ENCODE results near the gene RNU7-1.
A peak's percentile ranks its signal among the peaks of the same experiment; 100 is the strongest.
"Not testable (repeated sequence)": the region's sequence is repeated elsewhere in the genome, so short reads cannot be mapped to it uniquely, and the experiment has no call there.

Gene RNU7-1

GRCh38 chr12:6943722-6944380 is at the start of gene RNU7-1, which contains the start of gene C12orf57:
Gene RNU7-1, plus strand, starts transcription at chr12:6943816.
Gene C12orf57, plus strand, starts transcription at chr12:6944022. Its CDS starts 100 bp downstream, at chr12:6944122.
- DNase-seq (ENCODE audit: low read depth in 2 of 2), result peak; percentile 67 to 70

GRCh38 chr12:6894321-6894720 is 49.3 kb upstream of the RNU7-1 start:
- no peak for DNase-seq (ENCODE audit: low read depth in 2 of 2)

DNA sequence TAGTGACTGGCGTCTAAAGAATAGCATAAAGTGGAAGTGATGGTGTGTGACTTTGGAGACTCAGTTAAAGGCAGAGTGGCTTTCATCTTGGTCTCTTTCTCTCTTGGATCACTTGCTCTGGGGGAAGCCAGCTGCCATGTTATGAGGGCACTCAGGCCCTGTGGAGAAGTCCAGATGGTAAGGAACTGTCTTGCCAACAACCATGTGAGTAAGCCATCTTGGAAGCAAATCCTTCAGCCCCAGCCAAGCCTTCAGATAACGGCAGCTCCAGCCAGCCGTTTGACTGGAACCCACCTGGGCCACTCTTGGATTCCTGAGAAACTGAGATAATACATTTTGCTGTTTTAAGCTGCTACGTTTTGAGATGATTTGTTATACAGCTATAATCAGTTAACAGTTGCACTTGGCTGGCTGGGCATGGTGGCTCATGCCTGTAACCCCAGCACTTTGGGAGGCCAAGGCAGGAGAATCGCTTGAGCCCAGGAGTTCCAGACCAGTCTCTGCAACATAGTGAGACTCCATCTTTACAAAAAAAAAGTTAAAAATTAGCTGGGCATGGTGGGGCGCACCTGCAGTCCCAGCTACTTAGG is 46.7 kb upstream of the RNU7-1 start:
- DNase-seq (ENCODE audit: low read depth in 2 of 2), result no peak

- DNase-seq (ENCODE audit: low read depth in 2 of 2), result no peak
These were observed 44.2 kb upstream of the RNU7-1 start for GRCh38 chr12:6899427-6899826.

- DNase-seq (ENCODE audit: low read depth in 2 of 2), result no peak
These were observed 43.6 kb upstream of the RNU7-1 start for GRCh38 chr12:6899837-6900519.

- DNase-seq (ENCODE audit: low read depth in 2 of 2), result no peak
These were observed 41.2 kb upstream of the RNU7-1 start for GRCh38 chr12:6902448-6902847.

DNA sequence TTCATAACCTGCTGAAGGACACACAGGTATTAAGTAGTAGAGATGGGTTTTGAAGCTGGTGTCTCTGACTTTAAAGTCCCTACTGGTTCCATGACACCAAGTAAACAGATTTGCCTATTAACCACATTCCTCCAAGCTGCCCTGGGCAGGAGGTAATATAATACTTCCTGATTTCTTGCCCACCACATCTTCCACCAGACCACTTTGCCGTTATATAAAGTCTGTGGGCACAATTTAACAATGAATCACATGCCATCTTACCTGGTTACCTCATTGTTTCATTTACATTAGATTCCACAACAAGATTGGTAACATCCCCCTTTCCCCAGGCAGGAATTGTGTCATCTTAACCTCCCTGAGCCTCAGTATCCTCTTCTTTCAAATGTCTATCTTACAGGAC is 39.9 kb upstream of the RNU7-1 start:
- no peak for DNase-seq (ENCODE audit: low read depth in 2 of 2)

- DNase-seq (ENCODE audit: low read depth in 2 of 2), result peak; percentile 96 to 97
These were observed 39.0 kb upstream of the RNU7-1 start, which contains the start of gene LRRC23 for GRCh38 chr12:6904280-6905276. Gene LRRC23, plus strand, starts transcription at chr12:6904822. Its CDS starts 812 bp downstream, at chr12:6905634.

DNA sequence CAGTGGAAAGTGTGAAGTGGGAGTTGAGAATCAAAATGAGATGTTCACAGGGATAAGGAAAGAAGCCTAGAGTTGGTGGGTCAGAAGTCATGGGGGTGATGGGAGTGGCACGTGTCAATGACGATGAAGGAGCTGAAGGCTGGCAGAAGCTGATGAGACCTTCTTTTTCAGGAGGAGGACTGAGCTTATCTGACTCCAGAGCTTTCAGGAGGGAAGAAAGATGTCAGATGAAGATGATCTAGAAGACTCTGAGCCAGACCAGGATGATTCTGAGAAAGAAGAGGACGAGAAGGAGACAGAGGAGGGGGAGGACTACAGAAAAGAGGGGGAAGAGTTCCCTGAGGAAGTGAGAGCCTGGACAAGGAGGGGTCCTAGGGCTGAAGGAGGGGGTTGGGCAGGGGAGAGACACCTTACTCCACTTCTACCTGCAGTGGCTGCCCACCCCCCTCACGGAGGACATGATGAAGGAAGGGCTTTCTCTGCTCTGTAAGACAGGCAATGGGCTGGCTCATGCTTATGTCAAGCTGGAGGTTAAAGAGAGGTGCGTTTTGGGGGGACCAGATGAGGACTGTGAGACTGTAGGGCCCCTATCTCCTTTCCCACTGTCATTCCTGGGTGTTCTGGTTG is 38.1 kb upstream of the RNU7-1 start:
- no peak for DNase-seq (ENCODE audit: low read depth in 2 of 2)

DNA sequence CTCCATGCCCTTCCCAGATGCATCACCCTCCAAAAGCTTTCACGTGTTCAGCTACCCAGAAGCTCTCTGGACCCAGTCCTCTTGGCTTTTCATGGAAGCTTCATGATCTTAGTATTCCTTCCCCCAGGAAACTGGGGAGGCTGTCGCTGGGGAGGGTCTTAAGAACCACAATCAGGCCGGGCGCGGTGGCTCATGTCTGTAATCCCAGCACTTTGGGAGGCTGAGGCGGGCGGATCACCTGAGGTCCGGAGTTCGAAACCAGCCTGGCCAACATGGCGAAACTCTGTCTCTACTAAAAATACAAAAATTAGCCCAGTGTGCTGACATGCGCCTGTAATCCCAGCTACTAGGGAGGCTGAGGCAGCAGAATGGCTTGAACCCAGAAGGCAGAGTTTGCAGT is 35.5 kb upstream of the RNU7-1 start:
- DNase-seq (ENCODE audit: low read depth in 2 of 2), result not testable (repeated sequence)

DNA sequence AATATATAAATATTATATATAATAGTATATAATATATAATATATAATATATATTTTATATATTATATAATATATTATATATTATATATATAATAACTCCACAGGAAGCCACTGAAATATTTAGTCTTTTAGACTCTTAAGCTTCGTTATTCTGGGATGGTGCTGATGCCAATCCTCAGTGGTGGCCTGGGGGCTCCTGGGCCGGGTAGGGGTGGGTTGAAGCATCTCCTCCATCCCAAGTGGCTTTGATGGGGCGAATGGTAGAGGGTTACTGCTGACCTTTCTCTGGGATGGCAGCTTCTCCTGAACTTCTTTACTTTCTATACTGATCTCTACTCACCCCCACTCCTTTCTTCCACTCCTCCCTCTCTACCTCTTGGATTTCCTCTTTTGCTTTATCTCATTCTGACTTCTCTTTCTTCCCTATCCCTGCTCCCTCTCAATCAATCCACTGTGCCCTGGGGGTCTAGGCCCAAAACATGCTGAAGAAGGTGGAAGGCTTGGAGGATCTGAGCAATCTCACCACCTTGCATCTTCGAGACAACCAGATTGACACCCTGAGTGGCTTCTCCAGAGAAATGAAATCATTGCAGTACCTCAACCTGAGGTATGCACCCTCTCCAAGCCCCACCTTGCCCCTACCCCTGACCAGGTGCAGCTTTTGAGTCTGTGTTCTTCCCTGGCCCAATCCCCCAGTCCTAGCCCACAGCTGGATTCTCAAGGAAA is 34.0 kb upstream of the RNU7-1 start:
- no peak for DNase-seq (ENCODE audit: low read depth in 2 of 2)

DNA sequence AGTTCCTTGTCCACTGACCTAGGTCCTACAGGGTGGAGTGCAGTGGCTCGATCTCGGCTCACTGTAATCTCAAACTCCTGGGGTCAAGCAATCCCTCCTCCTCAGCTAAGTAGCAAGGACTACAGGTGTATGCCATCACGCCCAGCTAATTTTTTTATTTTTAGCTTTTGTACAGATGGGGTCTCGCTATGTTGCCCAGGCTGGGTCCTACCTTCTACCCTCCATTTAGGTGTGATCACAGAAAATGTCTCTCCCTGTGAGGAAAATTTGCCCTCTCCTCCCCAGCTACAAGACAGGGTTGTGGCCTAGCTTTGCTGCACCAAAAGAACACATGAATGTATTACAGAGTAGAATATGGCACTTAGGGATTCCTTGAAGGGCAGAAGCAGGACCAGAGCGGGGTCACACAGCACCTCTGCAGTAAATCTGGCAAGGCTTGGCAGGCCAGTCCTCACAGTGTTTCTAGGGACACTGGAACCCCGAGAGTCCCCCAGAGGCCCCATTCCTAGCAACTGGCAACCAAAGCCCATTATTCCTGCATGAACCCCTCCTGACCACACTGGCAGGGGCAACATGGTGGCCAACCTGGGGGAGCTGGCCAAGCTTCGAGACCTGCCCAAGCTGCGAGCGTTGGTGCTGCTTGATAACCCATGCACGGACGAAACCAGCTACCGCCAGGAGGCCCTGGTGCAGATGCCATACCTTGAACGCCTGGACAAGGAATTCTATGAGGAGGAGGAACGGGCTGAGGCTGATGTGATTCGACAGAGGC is 31.3 kb upstream of the RNU7-1 start:
- DNase-seq (ENCODE audit: low read depth in 2 of 2), result no peak

GRCh38 chr12:6914246-6914946 is 29.2 kb upstream of the RNU7-1 start, which contains the start of gene ENO2:
Gene ENO2, plus strand, starts transcription at chr12:6914580. Its CDS starts 1,253 bp downstream, at chr12:6915833.
- peak; percentile 68 to 78 for DNase-seq (ENCODE audit: low read depth in 2 of 2)

DNA sequence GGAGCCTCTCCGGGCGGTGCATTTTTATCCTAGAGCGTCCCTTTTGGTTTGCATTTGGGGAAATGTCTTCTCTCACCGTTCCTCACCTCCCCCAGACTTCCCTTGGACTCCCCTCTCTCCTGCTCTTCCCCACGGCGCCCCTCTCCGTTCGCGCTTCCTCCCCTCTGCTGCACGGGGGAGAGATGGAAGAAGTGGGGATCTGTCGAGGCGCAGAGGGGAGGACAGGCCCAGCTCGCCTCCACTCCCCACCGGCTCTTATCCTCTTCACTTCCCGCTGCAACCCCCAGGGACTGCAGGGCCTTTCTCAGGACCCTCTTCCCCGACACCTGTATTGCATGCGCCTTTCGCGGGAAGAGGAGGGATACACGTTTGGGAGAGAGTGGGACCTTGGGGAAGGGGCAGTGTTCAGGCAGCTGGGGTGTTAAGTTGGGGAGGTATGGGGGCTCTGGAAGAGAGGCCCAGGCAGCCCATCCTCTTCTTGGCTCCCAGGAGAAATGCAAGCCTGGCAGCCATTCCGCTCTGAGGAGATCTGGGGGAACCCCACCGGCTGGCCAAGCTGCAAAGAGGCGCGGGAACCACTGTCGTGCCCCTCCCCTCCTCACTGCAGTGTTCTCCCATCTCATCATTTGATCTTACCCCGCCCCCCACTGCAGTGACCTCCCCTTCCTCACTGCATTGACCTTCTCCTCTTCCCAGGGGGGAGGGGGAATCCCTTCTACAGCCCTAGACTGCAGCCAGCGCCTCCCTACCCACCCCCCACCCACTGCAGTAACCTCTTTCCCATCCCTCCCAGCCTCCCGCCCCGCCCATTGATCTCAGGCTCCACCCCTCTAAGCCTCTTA is 28.4 kb upstream of the RNU7-1 start:
- DNase-seq (ENCODE audit: low read depth in 2 of 2), result no peak

DNA sequence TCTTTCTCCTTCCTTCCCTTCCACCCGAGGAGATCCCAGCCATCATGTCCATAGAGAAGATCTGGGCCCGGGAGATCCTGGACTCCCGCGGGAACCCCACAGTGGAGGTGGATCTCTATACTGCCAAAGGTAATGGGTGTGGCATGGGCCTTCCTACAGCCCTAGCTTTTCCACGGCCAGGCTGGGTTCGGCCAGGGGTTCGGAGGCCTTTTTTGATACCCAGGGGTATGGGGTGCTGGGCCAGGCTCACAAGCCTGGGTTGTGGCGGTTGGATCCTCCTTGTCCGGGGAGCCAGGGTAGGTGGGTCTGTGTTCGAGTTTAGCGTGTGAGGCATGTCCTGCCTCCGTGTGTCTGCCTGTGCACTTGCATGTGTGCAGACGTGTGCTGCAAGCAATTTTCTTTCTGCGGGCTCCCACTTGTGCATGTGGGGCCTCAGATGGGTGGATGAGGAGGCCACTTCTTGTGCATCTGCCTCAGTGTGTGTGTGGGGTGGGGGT is 27.8 kb upstream of the RNU7-1 start:
- no peak for DNase-seq (ENCODE audit: low read depth in 2 of 2)

- no peak for DNase-seq (ENCODE audit: low read depth in 2 of 2)
These were observed 27.0 kb upstream of the RNU7-1 start for GRCh38 chr12:6916426-6917200.
